NT2/D1 (cell line): ENCODE results near the gene GPR146.
"Not testable (repeated sequence)": the region's sequence is repeated elsewhere in the genome, so short reads cannot be mapped to it uniquely, and the experiment has no call there.

Experiments used
- DNase-seq: peaks from one replicate; pipeline ENCODE4 v3.0.0-alpha.2; 2011; ENCODE audit warnings: low read depth, low spot score
- H3K27me3 ChIP-seq: 2 replicates; pipeline ENCODE4 v1.6.0; 2011; ENCODE audit warnings: mild to moderate bottlenecking; ENCODE audit not compliant: insufficient read length, insufficient read depth
- H3K36me3 ChIP-seq: 2 replicates; pipeline ENCODE4 v1.6.1; 2011; ENCODE audit warnings: mild to moderate bottlenecking, low read length, mixed read lengths; ENCODE audit not compliant: insufficient read depth, insufficient read length
- H3K4me1 ChIP-seq: 2 replicates; pipeline ENCODE4 v1.5.1; 2011; ENCODE audit not compliant: insufficient read depth, insufficient read length
- H3K4me3 ChIP-seq: 2 replicates; pipeline ENCODE4 v1.5.1; 2011; ENCODE audit warnings: low read depth; ENCODE audit not compliant: insufficient read length
- H3K9ac ChIP-seq: 2 replicates; pipeline ENCODE4 v1.6.0; 2011; ENCODE audit warnings: low read depth; ENCODE audit not compliant: insufficient read length
- H3K9me3 ChIP-seq: 2 replicates; pipeline ENCODE4 v1.5.1; 2011; ENCODE audit warnings: mild to moderate bottlenecking, low read length; ENCODE audit not compliant: insufficient read depth
- SUZ12 ChIP-seq: IDR thresholded peaks from 2 replicates; pipeline ENCODE4 v1.6.1; 2011; ENCODE audit not compliant: insufficient read length, insufficient read depth; ENCODE audit errors: extremely low read depth
- YY1 ChIP-seq: IDR thresholded peaks from 2 replicates; pipeline ENCODE4 v1.6.1; 2011; ENCODE audit not compliant: insufficient read length, insufficient read depth
- ZNF274 ChIP-seq: IDR thresholded peaks from 2 replicates; pipeline ENCODE4 v1.6.1; 2011; ENCODE audit warnings: mild to moderate bottlenecking, low read depth, low read length

Gene GPR146

GRCh38 chr7:999149-999879 is 45.0 kb upstream of the GPR146 start:
- H3K9me3 ChIP-seq, result no peaks in the 10 kb centered on the region
- TF ChIP-seq SUZ12 (no peak), YY1 (no peak), ZNF274 (no peak)
- peaks cover 22% of the 10 kb centered on the region for H3K4me1 ChIP-seq
- H3K9ac ChIP-seq, result peak overlapping the region; percentile 33
- DNase-seq, result no peak
- no peaks in the 10 kb centered on the region for H3K27me3 ChIP-seq
- H3K4me3 ChIP-seq, result no peak overlapping the region
- H3K36me3 ChIP-seq, result peaks cover 31% of the 10 kb centered on the region

GRCh38 chr7:999941-1000935 is 44.1 kb upstream of the GPR146 start:
- Histone ChIP-seq H3K36me3 (peaks cover 28% of the 10 kb centered on the region), H3K4me1 (peaks cover 19% of the 10 kb centered on the region), H3K4me3 (no peak overlapping the region), H3K9ac (peak overlapping the region; percentile 33), H3K27me3 (no peaks in the 10 kb centered on the region), H3K9me3 (no peaks in the 10 kb centered on the region)
- no peak for DNase-seq
- no peak for TF ChIP-seq ZNF274
- TF ChIP-seq YY1, result no peak
- TF ChIP-seq SUZ12, result no peak

DNA sequence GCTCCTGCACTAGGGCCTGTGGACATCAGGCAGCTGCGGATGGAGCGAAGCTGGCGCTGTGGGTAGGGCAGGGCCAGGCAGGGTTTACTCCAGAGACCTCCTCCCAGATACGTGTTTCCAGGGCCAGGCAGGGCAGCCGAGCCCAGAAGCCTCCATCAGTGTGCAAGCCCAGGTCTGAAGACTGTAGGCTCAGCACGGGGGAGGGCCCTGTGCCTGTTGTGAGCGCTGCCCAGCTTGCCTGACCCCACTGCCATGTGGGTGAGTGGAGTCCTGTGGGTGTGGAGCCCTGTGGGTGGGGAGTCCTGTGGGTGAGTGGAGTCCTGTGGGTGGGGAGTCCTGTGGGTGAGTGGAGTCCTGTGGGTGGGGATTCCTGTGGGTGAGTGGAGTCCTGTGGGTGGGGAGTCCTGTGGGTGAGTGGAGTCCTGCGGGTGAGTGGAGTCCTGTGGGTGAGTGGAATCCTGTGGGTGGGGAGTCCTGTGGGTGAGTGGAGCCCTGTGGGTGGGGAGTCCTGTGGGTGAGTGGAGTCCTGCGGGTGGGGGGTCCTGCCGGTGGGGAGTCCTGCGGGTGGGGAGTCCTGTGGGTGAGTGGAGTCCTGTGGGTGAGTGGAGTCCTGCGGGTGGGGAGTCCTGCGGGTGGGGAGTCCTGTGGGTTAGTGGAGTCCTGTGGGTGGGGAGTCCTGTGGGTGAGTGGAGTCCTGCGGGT is 43.1 kb upstream of the GPR146 start:
- not testable (repeated sequence) for H3K9me3 ChIP-seq, H3K27me3 ChIP-seq, H3K4me3 ChIP-seq
- peak overlapping the region; percentile 36 for H3K9ac ChIP-seq
- peaks cover 26% of the 10 kb centered on the region for H3K36me3 ChIP-seq
- DNase-seq, result peak; percentile 48
- H3K4me1 ChIP-seq, result peaks cover 22% of the 10 kb centered on the region

DNA sequence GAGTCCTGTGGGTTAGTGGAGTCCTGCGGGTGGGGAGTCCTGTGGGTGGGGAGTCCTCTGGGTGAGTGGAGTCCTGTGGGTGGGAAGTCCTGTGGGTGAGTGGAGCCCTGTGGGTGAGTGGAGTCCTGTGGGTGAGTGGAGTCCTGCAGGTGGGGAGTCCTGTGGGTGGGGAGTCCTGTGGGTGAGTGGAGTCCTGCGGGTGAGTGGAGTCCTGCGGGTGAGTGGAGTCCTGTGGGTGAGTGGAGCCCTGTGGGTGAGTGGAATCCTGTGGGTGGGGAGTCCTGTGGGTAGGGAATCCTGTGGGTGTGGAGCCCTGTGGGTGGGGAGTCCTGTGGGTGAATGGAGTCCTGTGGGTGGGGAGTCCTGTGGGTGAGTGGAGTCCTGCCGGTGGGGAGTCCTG is 42.3 kb upstream of the GPR146 start:
- not testable (repeated sequence) for H3K9ac ChIP-seq, H3K9me3 ChIP-seq, DNase-seq, H3K4me3 ChIP-seq, H3K27me3 ChIP-seq
- Histone ChIP-seq H3K36me3 (peaks cover 21% of the 10 kb centered on the region), H3K4me1 (peaks cover 16% of the 10 kb centered on the region)

DNA sequence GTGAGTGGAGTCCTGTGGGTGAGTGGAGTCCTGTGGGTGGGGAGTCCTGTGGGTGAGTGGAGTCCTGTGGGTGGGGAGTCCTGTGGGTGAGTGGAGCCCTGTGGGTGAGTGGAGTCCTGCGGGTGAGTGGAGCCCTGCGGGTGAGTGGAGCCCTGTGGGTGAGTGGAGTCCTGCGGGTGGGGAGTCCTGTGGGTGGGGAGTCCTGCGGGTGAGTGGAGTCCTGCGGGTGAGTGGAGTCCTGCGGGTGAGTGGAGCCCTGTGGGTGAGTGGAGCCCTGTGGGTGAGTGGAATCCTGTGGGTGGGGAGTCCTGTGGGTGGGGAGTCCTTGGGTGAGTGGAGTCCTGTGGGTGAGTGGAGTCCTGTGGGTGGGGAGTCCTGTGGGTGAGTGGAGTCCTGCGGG is 41.9 kb upstream of the GPR146 start:
- H3K27me3 ChIP-seq, DNase-seq, H3K4me3 ChIP-seq, H3K9ac ChIP-seq, H3K9me3 ChIP-seq: not testable (repeated sequence)
- Histone ChIP-seq H3K36me3 (peaks cover 23% of the 10 kb centered on the region), H3K4me1 (peaks cover 14% of the 10 kb centered on the region)

DNA sequence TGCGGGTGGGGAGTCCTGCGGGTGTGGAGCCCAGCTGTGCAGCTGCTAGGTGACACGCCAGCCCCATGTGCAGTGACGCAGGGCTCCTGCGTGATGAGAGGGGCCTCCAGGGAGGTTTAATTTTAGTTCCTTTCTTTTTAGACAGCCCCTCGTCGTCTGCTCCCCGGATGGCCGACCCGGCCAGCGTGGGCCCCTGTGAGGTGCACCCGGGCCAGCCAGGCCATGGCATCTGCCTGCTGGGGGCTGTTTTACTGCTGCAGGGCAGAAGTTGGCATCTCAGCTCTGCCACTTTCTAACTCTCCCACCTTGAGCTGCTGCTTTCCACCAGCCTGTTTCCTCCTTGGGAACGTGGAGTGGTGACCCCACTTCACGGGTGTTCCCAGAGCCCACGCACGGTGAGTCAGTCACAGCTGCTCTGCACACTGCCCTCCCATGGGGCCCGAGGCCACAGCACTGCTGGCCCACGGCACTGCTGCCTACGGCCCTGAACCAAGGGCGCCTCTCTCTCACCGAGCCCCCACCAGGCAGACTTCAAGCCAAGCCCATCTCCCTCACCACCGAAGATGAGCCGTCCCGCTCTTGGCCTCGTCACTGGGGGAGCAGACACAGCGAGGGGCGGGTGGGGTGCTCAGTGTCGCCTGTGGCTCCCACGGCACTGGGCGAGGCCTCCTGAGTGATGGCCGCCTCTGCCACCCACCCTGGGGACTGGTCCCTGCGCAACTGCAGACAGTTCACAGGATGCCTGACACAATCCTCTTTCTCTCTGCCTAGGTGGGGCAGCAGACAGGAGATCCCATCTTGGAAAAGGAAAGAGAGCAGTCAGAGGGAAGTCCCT is 40.1 kb upstream of the GPR146 start:
- Histone ChIP-seq H3K9me3 (no peaks in the 10 kb centered on the region), H3K4me1 (peaks cover 18% of the 10 kb centered on the region), H3K9ac (no peak overlapping the region), H3K27me3 (no peaks in the 10 kb centered on the region), H3K4me3 (no peak overlapping the region), H3K36me3 (peaks cover 41% of the 10 kb centered on the region)
- no peak for TF ChIP-seq ZNF274
- no peak for TF ChIP-seq SUZ12
- TF ChIP-seq YY1, result no peak
- DNase-seq, result no peak

- H3K9ac ChIP-seq, result no peak overlapping the region
- no peaks in the 10 kb centered on the region for H3K9me3 ChIP-seq
- peaks cover 12% of the 10 kb centered on the region for H3K4me1 ChIP-seq
- no peak for DNase-seq
- H3K36me3 ChIP-seq, result peaks cover 49% of the 10 kb centered on the region
- H3K27me3 ChIP-seq, result no peaks in the 10 kb centered on the region
- TF ChIP-seq SUZ12 (no peak), ZNF274 (no peak), YY1 (no peak)
- H3K4me3 ChIP-seq, result no peak overlapping the region
Measured at GRCh38 chr7:1005303-1005702, 39.0 kb upstream of the GPR146 start.
